ENCODE data around the gene TMEM156. TPM values are rescaled to one million over a fixed set of nuclear protein-coding genes. Genes with fewer than 3 reads are reported as not detected.

TMEM156 gene
- total RNA-seq, 2 donors from 2014 or later = not detected

DNA sequence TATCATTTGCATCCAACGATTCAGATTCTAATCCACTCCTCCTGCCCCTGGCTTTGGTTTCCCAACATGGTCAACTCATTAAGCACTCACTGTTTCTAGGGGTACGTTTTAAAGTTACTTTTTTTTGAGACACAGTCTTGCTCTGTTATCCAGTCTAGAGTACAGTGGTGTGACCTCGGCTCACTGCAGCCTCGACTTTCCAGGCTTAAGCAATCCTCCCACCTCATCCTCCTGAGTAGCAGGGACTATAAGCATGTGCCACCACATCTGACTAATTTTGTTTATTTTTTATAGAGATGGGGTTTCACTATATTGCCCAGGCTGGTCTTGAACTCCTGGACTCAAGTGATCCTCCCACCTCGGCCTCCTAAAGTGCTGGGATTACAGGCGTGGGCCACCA lies 48.9 kb downstream of the TMEM156 start:
- H3K36me3 Mint-ChIP-seq (ENCODE audit: low read depth) = no peaks in the 10 kb centered on the region
- no peaks in the 10 kb centered on the region for H3K27me3 Mint-ChIP-seq (ENCODE audit: insufficient read depth)
- H3K36me3 ChIP-seq (ENCODE audit: control insufficient read depth, insufficient read depth, low read length) = no peaks in the 10 kb centered on the region
- DNase-seq = no peak
- H3K4me3 Mint-ChIP-seq = no peak overlapping the region
- no peak overlapping the region for H3K4me3 ChIP-seq (ENCODE audit: low read length)
- H3K4me1 ChIP-seq (ENCODE audit: control insufficient read depth, insufficient read depth, low read length) = no peaks in the 10 kb centered on the region
- no peak overlapping the region for H3K9ac ChIP-seq (ENCODE audit: extremely low read depth, low read length, poor library complexity, severe bottlenecking)
- H3K27me3 ChIP-seq (ENCODE audit: control insufficient read depth, insufficient read depth, low read length, poor library complexity, severe bottlenecking) = no peaks in the 10 kb centered on the region
- 87 to 90% methylated on average over 3 to 6 of the region's 6 CpGs for WGBS, 2 experiments (ENCODE audit: insufficient coverage in 1 of 2, insufficient read length in 1 of 2)
- no peaks in the 10 kb centered on the region for H3K9me3 Mint-ChIP-seq
- TF ChIP-seq, protein P1, sequence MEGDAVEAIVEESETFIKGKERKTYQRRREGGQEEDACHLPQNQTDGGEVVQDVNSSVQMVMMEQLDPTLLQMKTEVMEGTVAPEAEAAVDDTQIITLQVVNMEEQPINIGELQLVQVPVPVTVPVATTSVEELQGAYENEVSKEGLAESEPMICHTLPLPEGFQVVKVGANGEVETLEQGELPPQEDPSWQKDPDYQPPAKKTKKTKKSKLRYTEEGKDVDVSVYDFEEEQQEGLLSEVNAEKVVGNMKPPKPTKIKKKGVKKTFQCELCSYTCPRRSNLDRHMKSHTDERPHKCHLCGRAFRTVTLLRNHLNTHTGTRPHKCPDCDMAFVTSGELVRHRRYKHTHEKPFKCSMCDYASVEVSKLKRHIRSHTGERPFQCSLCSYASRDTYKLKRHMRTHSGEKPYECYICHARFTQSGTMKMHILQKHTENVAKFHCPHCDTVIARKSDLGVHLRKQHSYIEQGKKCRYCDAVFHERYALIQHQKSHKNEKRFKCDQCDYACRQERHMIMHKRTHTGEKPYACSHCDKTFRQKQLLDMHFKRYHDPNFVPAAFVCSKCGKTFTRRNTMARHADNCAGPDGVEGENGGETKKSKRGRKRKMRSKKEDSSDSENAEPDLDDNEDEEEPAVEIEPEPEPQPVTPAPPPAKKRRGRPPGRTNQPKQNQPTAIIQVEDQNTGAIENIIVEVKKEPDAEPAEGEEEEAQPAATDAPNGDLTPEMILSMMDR (conservative IDR thresholded peaks at IDR 0.05) = no peak
- H3K27ac Mint-ChIP-seq = no peak overlapping the region
- H3K27ac ChIP-seq (ENCODE audit: low read depth, low read length) = no peak overlapping the region
- peaks cover 5% of the 10 kb centered on the region for H3K4me1 Mint-ChIP-seq
- no peaks in the 10 kb centered on the region for H3K9me3 ChIP-seq (ENCODE audit: control insufficient read depth, low read length)

- peaks cover 5% of the 10 kb centered on the region for H3K4me1 Mint-ChIP-seq
- no peaks in the 10 kb centered on the region for H3K36me3 ChIP-seq (ENCODE audit: control insufficient read depth, insufficient read depth, low read length)
- no peak overlapping the region for H3K4me3 Mint-ChIP-seq
- no peaks in the 10 kb centered on the region for H3K4me1 ChIP-seq (ENCODE audit: control insufficient read depth, insufficient read depth, low read length)
- no peak overlapping the region for H3K9ac ChIP-seq (ENCODE audit: extremely low read depth, low read length, poor library complexity, severe bottlenecking)
- no peaks in the 10 kb centered on the region for H3K36me3 Mint-ChIP-seq (ENCODE audit: low read depth)
- no peak overlapping the region for H3K27ac ChIP-seq (ENCODE audit: low read depth, low read length)
- TF ChIP-seq, protein P1 (conservative IDR thresholded peaks at IDR 0.05) = no peak
- H3K27ac Mint-ChIP-seq = no peak overlapping the region
- no peak for DNase-seq
- no peaks in the 10 kb centered on the region for H3K27me3 ChIP-seq (ENCODE audit: control insufficient read depth, insufficient read depth, low read length, poor library complexity, severe bottlenecking)
- H3K27me3 Mint-ChIP-seq (ENCODE audit: insufficient read depth) = no peaks in the 10 kb centered on the region
- H3K9me3 Mint-ChIP-seq = no peaks in the 10 kb centered on the region
- H3K4me3 ChIP-seq (ENCODE audit: low read length) = no peak overlapping the region
- WGBS, 2 experiments (ENCODE audit: insufficient coverage in 1 of 2, insufficient read length in 1 of 2) = 92 to 95% methylated on average over 3 to 5 of the region's 5 CpGs
- H3K9me3 ChIP-seq (ENCODE audit: control insufficient read depth, low read length) = no peaks in the 10 kb centered on the region
These were observed 49.7 kb downstream of the TMEM156 start for GRCh38 chr4:38982361-38983095.

DNA sequence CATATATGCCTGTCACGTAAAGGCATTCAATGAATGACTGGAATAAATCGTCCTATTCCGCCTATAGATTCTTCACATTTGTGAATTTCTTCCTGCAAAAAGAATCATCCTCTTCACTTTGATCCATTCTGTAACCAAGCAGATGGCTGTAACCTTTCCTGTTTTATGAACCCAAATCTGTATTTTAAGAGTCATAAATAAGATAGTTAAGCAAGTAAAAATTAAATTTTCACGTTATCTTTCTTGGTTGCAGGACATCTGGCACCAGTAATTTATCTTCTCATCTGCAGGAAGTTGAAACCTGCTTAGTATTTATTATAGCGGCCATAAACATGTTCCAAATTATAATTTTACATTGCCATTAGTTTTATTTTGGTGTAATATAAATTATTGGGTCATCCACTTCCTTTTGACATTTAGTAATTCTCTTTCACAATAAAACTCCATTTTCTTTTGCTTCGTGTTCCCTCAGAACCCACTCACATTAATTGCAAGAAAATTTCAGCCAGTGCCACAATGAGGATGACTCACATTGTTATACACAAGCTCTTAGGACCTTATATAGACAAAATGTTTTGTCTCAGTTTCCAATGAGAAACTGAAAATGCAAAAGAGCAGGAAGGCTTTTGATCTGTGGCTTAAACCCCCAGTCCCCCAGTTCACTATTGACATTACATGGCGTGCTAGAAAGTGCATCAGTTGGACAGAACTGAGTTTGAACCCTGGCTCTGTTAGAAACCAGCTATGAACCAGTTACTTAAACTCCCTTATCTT lies 51.1 kb downstream of the TMEM156 start:
- H3K4me1 ChIP-seq (ENCODE audit: control insufficient read depth, insufficient read depth, low read length) = no peaks in the 10 kb centered on the region
- H3K27me3 ChIP-seq (ENCODE audit: control insufficient read depth, insufficient read depth, low read length, poor library complexity, severe bottlenecking) = no peaks in the 10 kb centered on the region
- no peak overlapping the region for H3K9ac ChIP-seq (ENCODE audit: extremely low read depth, low read length, poor library complexity, severe bottlenecking)
- WGBS, 2 experiments (ENCODE audit: insufficient coverage in 1 of 2, insufficient read length in 1 of 2) = 88 to 99% methylated on average over 4 to 7 of the region's 7 CpGs
- H3K36me3 ChIP-seq (ENCODE audit: control insufficient read depth, insufficient read depth, low read length) = no peaks in the 10 kb centered on the region
- Mint-ChIP-seq H3K4me3 (no peak overlapping the region), H3K4me1 (peaks cover 2% of the 10 kb centered on the region), H3K27ac (no peak overlapping the region), H3K9me3 (no peaks in the 10 kb centered on the region), H3K27me3 (ENCODE audit: insufficient read depth) (no peaks in the 10 kb centered on the region), H3K36me3 (ENCODE audit: low read depth) (no peaks in the 10 kb centered on the region)
- DNase-seq = no peak
- TF ChIP-seq, protein P1 (conservative IDR thresholded peaks at IDR 0.05) = no peak
- H3K9me3 ChIP-seq (ENCODE audit: control insufficient read depth, low read length) = no peaks in the 10 kb centered on the region
- H3K27ac ChIP-seq (ENCODE audit: low read depth, low read length) = no peak overlapping the region
- H3K4me3 ChIP-seq (ENCODE audit: low read length) = no peak overlapping the region

Measured in endodermal cell (in vitro differentiated cells).